Measurements from ENCODE around the gene MRPS12. TPM values are rescaled to one million over a fixed set of nuclear protein-coding genes. Genes with fewer than 3 reads are reported as not detected.

Gene MRPS12
- total RNA-seq, 1 experiment from 2014 or later: 82.5 TPM

GRCh38 chr19:38911388-38912001 lies 19.2 kb upstream of the MRPS12 start:
- POLR2A ChIA-PET: interaction anchor here (0.6 kb wide), 1 partner anchor 60 kb away, joined by 4 read pairs; no protein-coding TSS in a partner anchor

GRCh38 chr19:38912600-38913514 lies 17.9 kb upstream of the MRPS12 start:
- Histone ChIP-seq H3K4me3 (ENCODE audit: low read depth, low read length) (no peak overlapping the region), H3K36me3 (ENCODE audit: control insufficient read depth, insufficient read depth, low read length) (no peaks in the 10 kb centered on the region; the same call in 1 of the 2 replicates), H3K9me3 (no peaks in the 10 kb centered on the region; the same call in 1 of the 2 replicates), H3K4me1 (no peaks in the 10 kb centered on the region), H3K27me3 (replicated peaks; ENCODE audit: control insufficient read depth, insufficient read depth, low read length) (no peaks in the 10 kb centered on the region)
- intact Hi-C loops (cut with micrococcal nuclease; ENCODE audit: unreplicated experiment): no loop called here
- ChIA-PET POLR2A (interaction anchor here (0.6 kb wide), 1 partner anchor 99 kb away, joined by 3 read pairs; no protein-coding TSS in a partner anchor), CTCF (interaction anchor here (0.5 kb wide), 1 partner anchor 180 kb away, joined by 5 read pairs; no protein-coding TSS in a partner anchor)
- Mint-ChIP-seq H3K36me3 (ENCODE audit: insufficient read depth, unreplicated experiment) (peaks cover 26% of the 10 kb centered on the region), H3K9me3 (ENCODE audit: unreplicated experiment) (no peaks in the 10 kb centered on the region), H3K27me3 (ENCODE audit: insufficient read depth, unreplicated experiment) (no peaks in the 10 kb centered on the region), H3K4me1 (ENCODE audit: low read depth, unreplicated experiment) (no peaks in the 10 kb centered on the region), H3K4me3 (ENCODE audit: unreplicated experiment) (no peak overlapping the region), H3K27ac (ENCODE audit: unreplicated experiment) (no peak overlapping the region)
- DNase-seq: no peak
- no TSS peak for BruUV-seq (replicated peaks)
- TF ChIP-seq CTCF (IDR thresholded peaks at IDR 0.05; ENCODE audit: insufficient read depth in 1 of 2, low read depth in 1 of 2, low read length in 1 of 2, severe bottlenecking in 1 of 2, unreplicated experiment in 1 of 2): no peak

More at GRCh38 chr19:38911388-38912001, 19.2 kb upstream of the MRPS12 start:
- H3K9me3 ChIP-seq: no peaks in the 10 kb centered on the region; the same call in 1 of the 2 replicates
- Mint-ChIP-seq H3K27ac (ENCODE audit: unreplicated experiment) (no peak overlapping the region), H3K4me1 (ENCODE audit: low read depth, unreplicated experiment) (no peaks in the 10 kb centered on the region), H3K4me3 (ENCODE audit: unreplicated experiment) (no peak overlapping the region), H3K36me3 (ENCODE audit: insufficient read depth, unreplicated experiment) (peaks cover 33% of the 10 kb centered on the region), H3K27me3 (ENCODE audit: insufficient read depth, unreplicated experiment) (no peaks in the 10 kb centered on the region), H3K9me3 (ENCODE audit: unreplicated experiment) (no peaks in the 10 kb centered on the region)
- H3K36me3 ChIP-seq (ENCODE audit: control insufficient read depth, insufficient read depth, low read length): peaks cover 1% of the 10 kb centered on the region
- no peak for TF ChIP-seq CTCF (IDR thresholded peaks at IDR 0.05; ENCODE audit: insufficient read depth in 1 of 2, low read depth in 1 of 2, low read length in 1 of 2, severe bottlenecking in 1 of 2, unreplicated experiment in 1 of 2)
- H3K4me3 ChIP-seq (ENCODE audit: low read depth, low read length): no peak overlapping the region
- H3K27me3 ChIP-seq (replicated peaks; ENCODE audit: control insufficient read depth, insufficient read depth, low read length): no peaks in the 10 kb centered on the region
- intact Hi-C loops (cut with micrococcal nuclease; ENCODE audit: unreplicated experiment): no loop called here
- no peak for DNase-seq
- CTCF ChIA-PET: no interaction called here
- no TSS peak for BruUV-seq (replicated peaks)
- no peaks in the 10 kb centered on the region for H3K4me1 ChIP-seq

GRCh38 chr19:38913958-38914357 lies 16.8 kb upstream of the MRPS12 start:
- TF ChIP-seq CTCF (IDR thresholded peaks at IDR 0.05; ENCODE audit: insufficient read depth in 1 of 2, low read depth in 1 of 2, low read length in 1 of 2, severe bottlenecking in 1 of 2, unreplicated experiment in 1 of 2): no peak
- Mint-ChIP-seq H3K4me1 (ENCODE audit: low read depth, unreplicated experiment) (no peaks in the 10 kb centered on the region), H3K27me3 (ENCODE audit: insufficient read depth, unreplicated experiment) (no peaks in the 10 kb centered on the region), H3K4me3 (ENCODE audit: unreplicated experiment) (no peak overlapping the region), H3K36me3 (ENCODE audit: insufficient read depth, unreplicated experiment) (peaks cover 25% of the 10 kb centered on the region), H3K27ac (ENCODE audit: unreplicated experiment) (no peak overlapping the region), H3K9me3 (ENCODE audit: unreplicated experiment) (no peaks in the 10 kb centered on the region)
- intact Hi-C loops (cut with micrococcal nuclease; ENCODE audit: unreplicated experiment): no loop called here
- no peak overlapping the region for H3K4me3 ChIP-seq (ENCODE audit: low read depth, low read length)
- H3K9me3 ChIP-seq: no peaks in the 10 kb centered on the region
- ChIA-PET CTCF (no interaction called here), POLR2A (no interaction called here)
- H3K36me3 ChIP-seq (ENCODE audit: control insufficient read depth, insufficient read depth, low read length): no peaks in the 10 kb centered on the region; the same call in 1 of the 2 replicates
- BruUV-seq (replicated peaks): no TSS peak
- H3K27me3 ChIP-seq (replicated peaks; ENCODE audit: control insufficient read depth, insufficient read depth, low read length): no peaks in the 10 kb centered on the region
- DNase-seq: no peak
- H3K4me1 ChIP-seq: no peaks in the 10 kb centered on the region

Measured in Caco-2 (cell line).